ENCODE results near the gene ZNF398.

Gene ZNF398

GRCh38 chr7:149102666-149103065 is 44.6 kb upstream of the ZNF398 start:
- Histone ChIP-seq H3K4me1 (ENCODE audit: insufficient read depth, low read length, severe bottlenecking) (no peaks in the 10 kb centered on the region), H3K9ac (ENCODE audit: low read length) (no peak overlapping the region), H3K9me2 (ENCODE audit: low read depth, low read length) (no peaks in the 10 kb centered on the region), H3F3A (ENCODE audit: insufficient read depth, low read length) (no peaks in the 10 kb centered on the region), H4K20me1 (ENCODE audit: insufficient read depth, low read length) (no peaks in the 10 kb centered on the region), H2AFZ (ENCODE audit: low read length) (no peak overlapping the region), H3K79me2 (ENCODE audit: insufficient read depth, low read length) (no peaks in the 10 kb centered on the region), H3K36me3 (ENCODE audit: insufficient read depth, low read length) (no peaks in the 10 kb centered on the region), H3K4me2 (ENCODE audit: low read length) (no peak overlapping the region), H3K4me3 (ENCODE audit: low read depth, low read length, poor library complexity, severe bottlenecking) (no peak overlapping the region), H3K9me3 (ENCODE audit: low read length) (no peaks in the 10 kb centered on the region), H3K27me3 (ENCODE audit: insufficient read depth, low read length) (no peaks in the 10 kb centered on the region; the same call in 1 of the 2 replicates), H3K27ac (ENCODE audit: low read depth, low read length, poor library complexity, severe bottlenecking) (no peak overlapping the region)
- TF ChIP-seq CTCF (IDR thresholded peaks at IDR 0.05; ENCODE audit: low read length) (no peak), EZH2 (IDR thresholded peaks at IDR 0.05; ENCODE audit: borderline replicate concordance, low read length) (no peak)

- TF ChIP-seq EZH2 (IDR thresholded peaks at IDR 0.05; ENCODE audit: borderline replicate concordance, low read length): no peak
- 0 out of 2 replicates have a peak, but pooled peaks have one; percentile 4 for TF ChIP-seq CTCF (IDR thresholded peaks at IDR 0.05; ENCODE audit: low read length)
- H3K79me2 ChIP-seq (ENCODE audit: insufficient read depth, low read length): no peaks in the 10 kb centered on the region
Measured at GRCh38 chr7:149103424-149103823, 43.8 kb upstream of the ZNF398 start.

GRCh38 chr7:149104214-149104613 is 43.0 kb upstream of the ZNF398 start:
- H3K36me3 ChIP-seq (ENCODE audit: insufficient read depth, low read length): no peaks in the 10 kb centered on the region
- H3K9ac ChIP-seq (ENCODE audit: low read length): no peak overlapping the region
- no peaks in the 10 kb centered on the region for H3F3A ChIP-seq (ENCODE audit: insufficient read depth, low read length)
- TF ChIP-seq CTCF (IDR thresholded peaks at IDR 0.05; ENCODE audit: low read length) (no peak), EZH2 (IDR thresholded peaks at IDR 0.05; ENCODE audit: borderline replicate concordance, low read length) (no peak)
- no peak overlapping the region for H3K4me2 ChIP-seq (ENCODE audit: low read length)
- H2AFZ ChIP-seq (ENCODE audit: low read length): no peak overlapping the region
- H3K9me3 ChIP-seq (ENCODE audit: low read length): no peaks in the 10 kb centered on the region
- H3K9me2 ChIP-seq (ENCODE audit: low read depth, low read length): no peaks in the 10 kb centered on the region
- no peak overlapping the region for H3K27ac ChIP-seq (ENCODE audit: low read depth, low read length, poor library complexity, severe bottlenecking)
- no peak overlapping the region for H3K4me3 ChIP-seq (ENCODE audit: low read depth, low read length, poor library complexity, severe bottlenecking)
- no peaks in the 10 kb centered on the region for H3K4me1 ChIP-seq (ENCODE audit: insufficient read depth, low read length, severe bottlenecking)
- no peaks in the 10 kb centered on the region for H3K79me2 ChIP-seq (ENCODE audit: insufficient read depth, low read length)
- H3K27me3 ChIP-seq (ENCODE audit: insufficient read depth, low read length): no peaks in the 10 kb centered on the region; the same call in 1 of the 2 replicates
- no peaks in the 10 kb centered on the region for H4K20me1 ChIP-seq (ENCODE audit: insufficient read depth, low read length)

More at GRCh38 chr7:149103424-149103823, 43.8 kb upstream of the ZNF398 start:
- H3K9me2 ChIP-seq (ENCODE audit: low read depth, low read length): no peaks in the 10 kb centered on the region
- no peaks in the 10 kb centered on the region for H3K9me3 ChIP-seq (ENCODE audit: low read length)
- no peak overlapping the region for H3K4me2 ChIP-seq (ENCODE audit: low read length)
- H3K27me3 ChIP-seq (ENCODE audit: insufficient read depth, low read length): no peaks in the 10 kb centered on the region; the same call in 1 of the 2 replicates
- H3K4me3 ChIP-seq (ENCODE audit: low read depth, low read length, poor library complexity, severe bottlenecking): no peak overlapping the region
- no peaks in the 10 kb centered on the region for H4K20me1 ChIP-seq (ENCODE audit: insufficient read depth, low read length)
- no peaks in the 10 kb centered on the region for H3K36me3 ChIP-seq (ENCODE audit: insufficient read depth, low read length)
- no peak overlapping the region for H3K9ac ChIP-seq (ENCODE audit: low read length)
- no peak overlapping the region for H3K27ac ChIP-seq (ENCODE audit: low read depth, low read length, poor library complexity, severe bottlenecking)
- H2AFZ ChIP-seq (ENCODE audit: low read length): no peak overlapping the region
- H3K4me1 ChIP-seq (ENCODE audit: insufficient read depth, low read length, severe bottlenecking): no peaks in the 10 kb centered on the region
- H3F3A ChIP-seq (ENCODE audit: insufficient read depth, low read length): no peaks in the 10 kb centered on the region
